T-helper 2 cell treated with Interferon-gamma antibody and Interleukin-4, amounts not matched to agents 5 μg/mL and 100 μg/mL, for 36 hours (primary cell): Measurements from ENCODE around the gene SPEF1.
A peak's percentile ranks its signal among the peaks of the same experiment; 100 is the strongest.

ENCODE experiments used
- DNase-seq: peaks from one replicate; pipeline ENCODE4 v3.0.0; 2021; ENCODE audit warnings: low spot score
- H3K27ac Mint-ChIP-seq: one replicate; pipeline ENCODE4 v1.8.0; 2021; ENCODE audit warnings: mild to moderate bottlenecking, mixed read lengths
- H3K27me3 Mint-ChIP-seq: one replicate; pipeline ENCODE4 v1.8.0; 2021; ENCODE audit warnings: low read depth, mixed read lengths
- H3K36me3 Mint-ChIP-seq: one replicate; pipeline ENCODE4 v1.8.0; 2021; ENCODE audit warnings: low read depth, mixed read lengths
- H3K4me1 Mint-ChIP-seq: one replicate; pipeline ENCODE4 v1.8.0; 2021; ENCODE audit warnings: low read depth, mixed read lengths
- H3K4me3 Mint-ChIP-seq: one replicate; pipeline ENCODE4 v1.8.0; 2022; ENCODE audit warnings: mild to moderate bottlenecking, moderate library complexity, mixed read lengths
- H3K9me3 Mint-ChIP-seq: one replicate; pipeline ENCODE4 v1.8.0; 2021; ENCODE audit warnings: mixed read lengths

SPEF1 gene

GRCh38 chr20:3759316-3759823, 21.9 kb downstream of the SPEF1 start:
- Mint-ChIP-seq H3K4me3 (no peak overlapping the region), H3K4me1 (no peaks in the 10 kb centered on the region), H3K36me3 (peaks cover 5% of the 10 kb centered on the region), H3K9me3 (no peaks in the 10 kb centered on the region), H3K27ac (no peak overlapping the region), H3K27me3 (no peaks in the 10 kb centered on the region)
- no peak for DNase-seq

DNA sequence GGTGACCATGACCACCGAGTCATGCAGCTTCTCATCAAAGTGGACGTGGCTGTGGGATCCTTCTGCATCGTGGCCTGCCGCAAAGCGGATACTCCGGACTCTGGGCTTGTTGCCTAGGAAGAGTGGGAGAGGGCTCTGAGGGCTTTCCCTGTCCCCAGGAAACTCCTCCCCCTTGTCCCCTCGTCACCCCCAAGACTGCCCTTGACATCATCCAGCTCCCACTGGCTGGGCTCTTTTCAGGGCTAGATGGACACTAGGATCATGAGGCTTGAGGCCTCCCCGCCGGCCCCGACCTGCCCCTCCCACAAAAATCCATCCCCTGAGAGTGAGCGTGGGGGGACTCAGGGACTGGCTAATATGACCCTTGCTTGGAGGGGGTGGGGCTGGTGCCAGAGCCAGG, 22.7 kb downstream of the SPEF1 start:
- Mint-ChIP-seq H3K9me3 (no peaks in the 10 kb centered on the region), H3K27ac (no peak overlapping the region), H3K27me3 (no peaks in the 10 kb centered on the region), H3K4me1 (no peaks in the 10 kb centered on the region), H3K4me3 (no peak overlapping the region), H3K36me3 (peaks cover 5% of the 10 kb centered on the region)
- DNase-seq, result no peak

GRCh38 chr20:3757268-3757667, 24.0 kb downstream of the SPEF1 start:
- DNase-seq, result no peak
- Mint-ChIP-seq H3K36me3 (peaks cover 5% of the 10 kb centered on the region), H3K27me3 (no peaks in the 10 kb centered on the region), H3K9me3 (no peaks in the 10 kb centered on the region), H3K4me3 (no peak overlapping the region), H3K27ac (no peak overlapping the region), H3K4me1 (peaks cover 4% of the 10 kb centered on the region)

GRCh38 chr20:3755814-3756480, 25.3 kb downstream of the SPEF1 start:
- H3K36me3 Mint-ChIP-seq, result peaks cover 5% of the 10 kb centered on the region
- no peaks in the 10 kb centered on the region for H3K9me3 Mint-ChIP-seq
- peaks cover 4% of the 10 kb centered on the region for H3K4me1 Mint-ChIP-seq
- H3K27me3 Mint-ChIP-seq, result no peaks in the 10 kb centered on the region
- H3K4me3 Mint-ChIP-seq, result no peak overlapping the region
- DNase-seq, result no peak
- H3K27ac Mint-ChIP-seq, result no peak overlapping the region

DNA sequence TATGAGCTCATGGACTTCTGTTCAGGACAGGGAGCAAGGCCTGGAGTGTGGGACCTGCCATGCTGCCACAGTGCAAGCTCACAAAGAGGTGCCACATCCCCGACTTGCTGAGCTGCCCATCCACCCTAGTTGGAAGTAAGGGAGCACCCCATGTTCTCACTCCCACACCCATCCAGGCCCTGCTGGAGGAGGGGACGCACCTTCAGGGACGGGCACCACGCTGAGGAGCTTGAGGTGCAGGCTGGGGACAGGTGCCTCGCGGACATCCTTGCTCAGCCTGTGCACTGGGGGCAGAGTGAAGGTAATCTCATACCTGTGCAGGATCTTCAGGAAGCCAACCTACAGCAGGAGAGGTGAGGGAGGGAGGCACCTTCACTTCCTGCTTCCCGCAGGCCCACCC, 26.0 kb downstream of the SPEF1 start:
- no peak overlapping the region for H3K4me3 Mint-ChIP-seq
- H3K27ac Mint-ChIP-seq, result no peak overlapping the region
- H3K4me1 Mint-ChIP-seq, result peaks cover 4% of the 10 kb centered on the region
- H3K9me3 Mint-ChIP-seq, result no peaks in the 10 kb centered on the region
- H3K27me3 Mint-ChIP-seq, result no peaks in the 10 kb centered on the region
- H3K36me3 Mint-ChIP-seq, result peaks cover 5% of the 10 kb centered on the region
- DNase-seq, result no peak

DNA sequence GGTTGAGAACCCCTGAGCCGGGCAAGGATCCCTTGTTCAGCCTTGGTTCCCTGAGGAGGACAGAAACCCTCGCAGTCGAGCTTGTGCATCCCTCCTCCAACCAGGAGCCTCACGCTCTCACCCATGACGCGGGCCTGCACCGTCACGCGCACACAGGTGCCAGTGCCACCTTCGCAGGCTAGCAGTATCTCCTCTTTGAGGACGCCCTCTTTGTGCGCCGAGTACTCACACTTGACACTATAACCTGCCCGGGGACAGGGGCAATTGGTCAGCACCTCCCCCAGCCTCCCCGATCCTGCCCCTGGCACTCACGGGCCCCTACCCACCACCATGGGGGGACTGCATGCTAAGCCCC, 27.0 kb downstream of the SPEF1 start:
- H3K4me3 Mint-ChIP-seq, result no peak overlapping the region
- peaks cover 5% of the 10 kb centered on the region for H3K36me3 Mint-ChIP-seq
- H3K27ac Mint-ChIP-seq, result no peak overlapping the region
- H3K4me1 Mint-ChIP-seq, result peaks cover 4% of the 10 kb centered on the region
- no peak for DNase-seq
- no peaks in the 10 kb centered on the region for H3K9me3 Mint-ChIP-seq
- no peaks in the 10 kb centered on the region for H3K27me3 Mint-ChIP-seq

GRCh38 chr20:3753501-3754275, 27.6 kb downstream of the SPEF1 start:
- Mint-ChIP-seq H3K27me3 (no peaks in the 10 kb centered on the region), H3K4me1 (peaks cover 4% of the 10 kb centered on the region), H3K4me3 (no peak overlapping the region), H3K27ac (no peak overlapping the region), H3K36me3 (peaks cover 5% of the 10 kb centered on the region), H3K9me3 (no peaks in the 10 kb centered on the region)
- DNase-seq, result no peak

DNA sequence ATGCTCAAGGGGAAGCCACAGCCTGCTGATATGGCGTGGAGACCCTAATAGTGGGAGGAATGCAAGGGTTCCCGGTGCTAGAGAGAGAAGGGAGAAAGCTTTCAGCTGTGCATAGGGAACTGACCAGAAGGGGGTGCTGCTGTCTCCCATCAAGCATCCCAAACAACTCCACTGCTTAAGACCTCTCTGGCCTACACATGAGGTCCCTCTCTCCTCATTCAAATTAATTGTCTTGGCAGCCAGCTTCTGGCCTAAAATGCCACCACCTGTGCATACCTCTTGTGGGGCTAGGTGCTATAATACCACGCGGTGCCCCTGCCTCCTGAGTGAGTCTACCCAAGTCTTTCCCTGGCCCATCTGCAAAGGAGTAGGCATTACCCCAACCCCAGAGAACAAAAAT, 28.1 kb downstream of the SPEF1 start:
- Mint-ChIP-seq H3K27me3 (no peaks in the 10 kb centered on the region), H3K4me1 (peaks cover 4% of the 10 kb centered on the region), H3K9me3 (no peaks in the 10 kb centered on the region), H3K27ac (no peak overlapping the region), H3K4me3 (no peak overlapping the region), H3K36me3 (peaks cover 3% of the 10 kb centered on the region)
- DNase-seq, result peak; percentile 36

DNA sequence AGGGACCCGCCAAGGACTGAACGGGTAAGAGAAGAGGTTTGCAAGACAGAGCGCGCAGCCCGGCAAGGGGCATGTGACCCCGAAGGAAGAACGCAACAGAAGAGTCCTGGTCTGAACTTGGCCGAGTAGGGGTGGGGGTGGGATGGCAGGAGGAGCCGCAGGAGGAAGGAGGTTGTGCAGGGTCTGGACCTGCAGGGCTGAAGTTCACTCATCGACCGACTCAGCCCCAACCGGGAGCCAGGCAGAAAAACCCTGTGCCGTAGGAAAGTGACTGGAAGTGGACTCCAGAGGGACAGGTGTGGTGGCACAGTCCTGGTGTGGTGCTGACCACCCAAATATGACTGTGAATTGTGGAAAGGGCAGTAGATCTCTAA, 28.9 kb downstream of the SPEF1 start:
- Mint-ChIP-seq H3K9me3 (no peaks in the 10 kb centered on the region), H3K4me3 (peak overlapping the region; percentile 11), H3K4me1 (peaks cover 4% of the 10 kb centered on the region), H3K36me3 (peaks cover 1% of the 10 kb centered on the region), H3K27ac (no peak overlapping the region), H3K27me3 (no peaks in the 10 kb centered on the region)
- no peak for DNase-seq

DNA sequence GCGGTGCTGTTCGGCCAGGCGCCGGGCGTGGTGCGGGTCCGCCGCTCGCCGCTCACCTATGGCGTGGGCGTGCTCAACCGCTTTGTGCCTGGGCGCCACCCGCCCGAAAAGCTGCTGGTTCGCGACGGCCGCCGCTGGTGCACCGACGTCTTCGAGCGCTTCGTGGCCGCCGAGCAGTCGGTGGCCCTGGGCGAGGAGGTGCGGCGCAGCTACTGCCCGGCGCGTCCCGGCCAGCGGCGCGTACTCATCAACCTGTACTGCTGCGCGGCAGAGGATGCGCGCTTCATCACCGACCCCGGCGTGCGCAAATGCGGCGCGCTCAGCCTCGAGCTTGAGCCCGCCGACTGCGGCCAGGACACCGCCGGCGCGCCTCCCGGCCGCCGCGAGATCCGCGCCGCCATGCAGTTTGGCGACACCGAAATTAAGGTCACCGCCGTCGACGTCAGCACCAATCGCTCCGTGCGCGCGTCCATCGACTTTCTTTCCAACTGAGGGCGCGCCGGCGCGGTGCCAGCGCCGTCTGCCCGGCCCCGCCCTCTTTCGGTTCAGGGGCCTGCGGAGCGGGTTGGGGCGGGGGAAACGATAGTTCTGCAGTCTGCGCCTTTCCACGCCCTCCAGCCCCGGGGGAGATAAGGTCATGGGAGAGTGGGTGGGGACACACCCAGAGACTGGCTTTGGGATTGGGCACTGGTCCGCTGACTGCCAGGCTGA, 29.4 kb downstream of the SPEF1 start:
- DNase-seq, result peak; percentile 51
- Mint-ChIP-seq H3K4me3 (peak overlapping the region; percentile 11), H3K36me3 (peaks cover 1% of the 10 kb centered on the region), H3K9me3 (no peaks in the 10 kb centered on the region), H3K27me3 (no peaks in the 10 kb centered on the region), H3K4me1 (peaks cover 4% of the 10 kb centered on the region), H3K27ac (no peak overlapping the region)

- DNase-seq, result no peak
- H3K4me3 Mint-ChIP-seq, result no peak overlapping the region
- no peaks in the 10 kb centered on the region for H3K9me3 Mint-ChIP-seq
These were observed 30.0 kb downstream of the SPEF1 start for GRCh38 chr20:3751305-3751674.

GRCh38 chr20:3749689-3750531, 31.3 kb downstream of the SPEF1 start:
- no peak for DNase-seq
- Mint-ChIP-seq H3K4me1 (peaks cover 7% of the 10 kb centered on the region), H3K27ac (no peak overlapping the region), H3K4me3 (no peak overlapping the region), H3K27me3 (no peaks in the 10 kb centered on the region), H3K9me3 (no peaks in the 10 kb centered on the region), H3K36me3 (no peaks in the 10 kb centered on the region)

More at GRCh38 chr20:3751305-3751674, 30.0 kb downstream of the SPEF1 start:
- Mint-ChIP-seq H3K4me1 (peaks cover 4% of the 10 kb centered on the region), H3K36me3 (no peaks in the 10 kb centered on the region), H3K27ac (no peak overlapping the region), H3K27me3 (no peaks in the 10 kb centered on the region)

DNA sequence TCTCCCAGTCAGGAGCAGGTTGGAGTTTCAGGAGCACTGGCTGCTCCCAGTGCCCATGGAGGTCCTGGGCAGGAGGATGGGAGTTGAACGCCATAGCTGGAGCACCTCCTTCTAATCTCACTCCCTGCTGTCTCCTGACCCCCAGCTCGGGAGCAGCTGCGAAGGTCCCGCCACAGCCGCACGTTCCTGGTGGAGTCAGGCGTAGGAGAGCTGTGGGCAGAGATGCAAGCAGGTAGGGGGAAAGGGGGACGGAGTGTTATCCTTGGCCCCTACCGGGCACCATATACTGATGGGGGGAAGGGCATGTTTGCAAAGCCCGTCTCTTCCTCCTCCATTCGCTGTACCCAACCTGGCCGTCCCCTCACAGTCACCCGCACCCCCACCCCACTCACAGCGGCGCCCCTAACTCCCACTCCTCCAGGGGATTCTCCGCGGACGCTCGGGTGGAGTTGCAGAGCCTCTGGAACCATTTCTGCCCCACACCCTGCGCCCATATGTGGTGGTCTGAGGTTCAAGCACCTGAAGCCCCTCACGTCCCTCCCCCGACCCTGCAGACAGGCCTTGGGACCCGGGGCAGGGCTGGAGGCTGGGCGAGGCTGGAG, 32.1 kb downstream of the SPEF1 start:
- H3K4me1 Mint-ChIP-seq, result peaks cover 15% of the 10 kb centered on the region
- H3K9me3 Mint-ChIP-seq, result no peaks in the 10 kb centered on the region
- no peaks in the 10 kb centered on the region for H3K36me3 Mint-ChIP-seq
- H3K27me3 Mint-ChIP-seq, result peaks cover 7% of the 10 kb centered on the region
- H3K27ac Mint-ChIP-seq, result no peak overlapping the region
- no peak overlapping the region for H3K4me3 Mint-ChIP-seq
- DNase-seq, result no peak
